Stimulated activated CD4-positive, alpha-beta T cell treated with anti-CD3 and anti-CD28 coated beads, TNF-alpha, amount 100 ng/mL, for 1 hour (primary cell): Measurements from ENCODE around the gene ST3GAL2.
"Not testable (repeated sequence)": the region's sequence is repeated elsewhere in the genome, so short reads cannot be mapped to it uniquely, and the experiment has no call there.

Experiments used
- DNase-seq, 3 donors: peaks; one replicate each; pipeline ENCODE4 v3.0.0-alpha.2; 2020; ENCODE audit warnings: low read depth in 3 of 3, low spot score in 1 of 3

The ST3GAL2 gene

GRCh38 chr16:70342016-70342415 is 96.9 kb downstream of the ST3GAL2 start:
- no peak for DNase-seq

DNA sequence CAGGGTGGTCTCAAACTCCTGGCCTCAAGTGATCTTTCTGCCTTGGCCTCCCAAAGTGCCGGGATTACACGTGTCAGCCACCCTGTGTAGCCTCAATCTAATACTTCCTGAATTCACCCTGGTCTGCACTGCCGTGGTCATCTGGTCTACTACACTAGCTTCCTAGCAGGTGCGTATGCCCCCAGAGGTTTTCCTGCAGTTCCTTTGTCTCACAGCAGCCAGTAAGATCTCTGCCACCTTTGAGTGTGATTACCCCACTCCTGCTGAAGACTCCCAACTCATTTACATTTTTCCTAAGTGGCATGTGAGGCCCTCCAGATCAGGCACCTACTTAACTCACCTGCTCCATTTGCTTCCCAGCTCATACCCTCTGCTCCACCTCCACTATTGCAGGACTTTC is 97.3 kb downstream of the ST3GAL2 start:
- no peak for DNase-seq

GRCh38 chr16:70337814-70338213 is 101.1 kb downstream of the ST3GAL2 start:
- DNase-seq, result no peak

GRCh38 chr16:70332728-70333127 is 106.2 kb downstream of the ST3GAL2 start:
- DNase-seq, result not testable (repeated sequence)

DNA sequence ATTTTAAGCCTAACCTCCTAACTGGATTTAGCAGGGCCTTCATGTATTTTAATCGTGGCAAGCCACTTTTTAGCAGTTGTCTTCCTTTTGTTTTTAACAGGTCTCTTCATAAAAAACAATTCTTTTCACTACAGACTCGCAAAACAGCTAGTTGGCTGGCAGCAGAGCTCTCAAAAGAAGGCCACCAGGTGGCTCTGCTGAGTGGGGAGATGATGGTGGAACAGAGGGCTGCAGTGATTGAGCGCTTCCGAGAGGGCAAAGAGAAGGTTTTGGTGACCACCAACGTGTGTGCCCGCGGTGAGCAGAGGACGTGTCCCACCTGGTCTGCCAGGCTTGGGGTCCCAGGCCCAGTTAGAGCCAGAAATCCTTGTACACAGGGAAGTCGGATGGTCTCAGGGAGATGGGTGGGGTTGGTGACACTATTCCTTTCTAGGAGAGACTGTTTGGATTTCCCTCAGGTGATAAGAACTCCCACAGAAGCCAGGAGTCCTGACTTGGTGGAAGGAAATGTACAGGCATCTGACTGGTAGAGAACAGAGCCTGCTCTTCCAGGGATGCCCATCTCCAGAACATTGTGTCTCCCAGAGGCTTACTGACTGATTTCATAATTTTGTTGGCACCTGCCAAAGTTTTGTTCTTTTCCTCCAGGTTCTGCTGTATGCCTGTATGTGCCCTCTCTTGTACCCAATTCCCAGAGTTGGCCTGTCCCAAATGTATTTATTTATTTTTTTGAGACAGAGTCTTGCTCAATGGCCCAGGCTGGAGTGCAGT is 107.1 kb downstream of the ST3GAL2 start:
- DNase-seq, result no peak

GRCh38 chr16:70331091-70331490 is 107.8 kb downstream of the ST3GAL2 start:
- no peak for DNase-seq
